WERI-Rb-1 (cell line): Measurements from ENCODE around the gene NACC2.

ENCODE experiments used
- DNase-seq: peaks from one replicate; pipeline ENCODE4 v3.0.0-alpha.2; 2020
- H3K27ac ChIP-seq: fragments of 250-450 bp; sonication (Bioruptor Pico); 2 replicates; pipeline ENCODE4 v1.5.1; 2020; ENCODE audit warnings: mild to moderate bottlenecking, moderate library complexity
- H3K27me3 ChIP-seq: fragments of 250-450 bp; sonication (Bioruptor Pico); 2 replicates; pipeline ENCODE4 v1.5.1; 2021; ENCODE audit warnings: mild to moderate bottlenecking, low read depth, moderate library complexity; ENCODE audit not compliant: insufficient read depth, severe bottlenecking
- H3K36me3 ChIP-seq: fragments of 250-450 bp; sonication (Bioruptor Pico); 2 replicates; pipeline ENCODE4 v1.5.1; 2020; ENCODE audit warnings: mild to moderate bottlenecking, moderate library complexity
- H3K4me3 ChIP-seq: 2 replicates; pipeline ENCODE4 v1.5.1; 2011; ENCODE audit warnings: low read depth, mild to moderate bottlenecking, control low read depth, low read length
- H3K9me3 ChIP-seq: fragments of 250-450 bp; sonication (Bioruptor Pico); 2 replicates; pipeline ENCODE4 v1.5.1; 2021; ENCODE audit warnings: mild to moderate bottlenecking, moderate library complexity; ENCODE audit not compliant: severe bottlenecking
- TF ChIP-seq, protein P1 (sequence below): IDR thresholded peaks from 2 replicates; pipeline ENCODE4 v1.5.1; 2011; ENCODE audit warnings: low read depth, mild to moderate bottlenecking, control low read depth, inconsistent platforms, low read length

The NACC2 gene

DNA sequence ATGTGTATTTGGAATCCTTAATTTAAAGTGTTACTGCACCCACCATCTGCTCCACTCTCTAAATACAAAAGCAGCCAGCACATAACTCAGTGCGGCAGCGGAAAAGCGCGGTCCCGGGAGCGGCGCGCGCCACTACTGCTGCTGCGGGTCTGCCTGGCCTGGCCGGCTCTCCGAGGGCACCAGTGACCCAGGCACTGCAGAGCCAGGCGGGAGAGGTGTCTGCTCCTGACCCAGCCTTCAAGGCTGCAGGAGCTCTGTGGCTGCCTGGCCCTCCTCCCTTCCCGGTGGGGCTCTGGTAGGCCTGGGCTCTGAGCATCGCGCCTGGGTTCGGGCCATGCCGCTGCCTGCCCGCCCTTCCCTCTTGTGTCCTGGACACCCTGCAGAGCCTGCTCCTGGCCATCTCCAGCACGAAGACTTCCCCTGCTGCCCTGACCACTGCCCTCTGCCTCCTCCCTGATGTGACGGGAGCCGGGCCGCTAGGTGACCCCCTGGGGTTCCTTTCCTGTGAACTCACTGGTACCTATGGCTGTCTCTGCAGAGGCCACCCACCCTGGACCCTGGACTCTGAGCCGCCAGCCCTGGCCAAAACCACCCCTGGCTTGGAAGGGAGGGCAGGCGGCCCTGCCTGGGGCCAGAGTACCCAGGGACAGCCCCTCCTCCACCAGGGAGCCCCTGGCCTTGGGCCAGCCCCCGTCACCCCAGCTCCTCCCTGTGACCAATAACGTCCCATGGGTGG, 101.2 kb downstream of the NACC2 start:
- no peaks in the 10 kb centered on the region for H3K36me3 ChIP-seq
- no peaks in the 10 kb centered on the region for H3K9me3 ChIP-seq
- no peaks in the 10 kb centered on the region for H3K27me3 ChIP-seq
- peak overlapping the region; percentile 54; the same call in 1 of the 2 replicates for H3K4me3 ChIP-seq
- TF ChIP-seq, protein P1, sequence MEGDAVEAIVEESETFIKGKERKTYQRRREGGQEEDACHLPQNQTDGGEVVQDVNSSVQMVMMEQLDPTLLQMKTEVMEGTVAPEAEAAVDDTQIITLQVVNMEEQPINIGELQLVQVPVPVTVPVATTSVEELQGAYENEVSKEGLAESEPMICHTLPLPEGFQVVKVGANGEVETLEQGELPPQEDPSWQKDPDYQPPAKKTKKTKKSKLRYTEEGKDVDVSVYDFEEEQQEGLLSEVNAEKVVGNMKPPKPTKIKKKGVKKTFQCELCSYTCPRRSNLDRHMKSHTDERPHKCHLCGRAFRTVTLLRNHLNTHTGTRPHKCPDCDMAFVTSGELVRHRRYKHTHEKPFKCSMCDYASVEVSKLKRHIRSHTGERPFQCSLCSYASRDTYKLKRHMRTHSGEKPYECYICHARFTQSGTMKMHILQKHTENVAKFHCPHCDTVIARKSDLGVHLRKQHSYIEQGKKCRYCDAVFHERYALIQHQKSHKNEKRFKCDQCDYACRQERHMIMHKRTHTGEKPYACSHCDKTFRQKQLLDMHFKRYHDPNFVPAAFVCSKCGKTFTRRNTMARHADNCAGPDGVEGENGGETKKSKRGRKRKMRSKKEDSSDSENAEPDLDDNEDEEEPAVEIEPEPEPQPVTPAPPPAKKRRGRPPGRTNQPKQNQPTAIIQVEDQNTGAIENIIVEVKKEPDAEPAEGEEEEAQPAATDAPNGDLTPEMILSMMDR, result no peak
- DNase-seq, result no peak
- H3K27ac ChIP-seq, result peak overlapping the region; percentile 98

DNA sequence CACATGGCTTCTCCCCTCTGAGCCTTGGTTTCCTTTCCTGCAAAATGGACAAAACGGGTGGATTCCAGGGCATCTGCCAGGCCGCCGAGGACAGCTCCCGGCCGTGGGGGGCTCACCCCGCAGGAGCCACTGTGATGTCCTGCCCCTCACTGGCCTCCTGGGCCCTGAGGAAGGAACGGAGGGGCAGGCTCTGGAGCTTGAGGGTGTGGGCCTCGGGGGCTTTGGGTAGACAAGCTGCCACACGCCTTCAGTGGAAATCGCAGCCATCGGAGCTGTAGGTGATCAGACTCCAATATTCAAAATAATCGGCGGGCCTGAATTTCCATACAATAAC, 101.7 kb downstream of the NACC2 start:
- H3K27ac ChIP-seq, result peak overlapping the region; percentile 98
- no peak for DNase-seq

GRCh38 chr9:135992486-135993408, 102.3 kb downstream of the NACC2 start:
- H3K27ac ChIP-seq, result peak overlapping the region; percentile 98
- H3K4me3 ChIP-seq, result peak overlapping the region; percentile 54

More for the DNA sequence above, 101.7 kb downstream of the NACC2 start:
- Histone ChIP-seq H3K27me3 (no peaks in the 10 kb centered on the region), H3K36me3 (no peaks in the 10 kb centered on the region), H3K9me3 (no peaks in the 10 kb centered on the region), H3K4me3 (peak overlapping the region; percentile 54)
- TF ChIP-seq, protein P1, result no peak

GRCh38 chr9:135991771-135992170, 103.3 kb downstream of the NACC2 start:
- TF ChIP-seq, protein P1, result no peak
- Histone ChIP-seq H3K27ac (peak overlapping the region; percentile 98), H3K27me3 (no peaks in the 10 kb centered on the region), H3K9me3 (no peaks in the 10 kb centered on the region), H3K4me3 (no peak overlapping the region), H3K36me3 (no peaks in the 10 kb centered on the region)
- DNase-seq, result no peak

More at GRCh38 chr9:135992486-135993408, 102.3 kb downstream of the NACC2 start:
- Histone ChIP-seq H3K36me3 (no peaks in the 10 kb centered on the region), H3K27me3 (no peaks in the 10 kb centered on the region), H3K9me3 (no peaks in the 10 kb centered on the region)
- DNase-seq, result peak; percentile 93
- TF ChIP-seq, protein P1, result no peak

- Histone ChIP-seq H3K27me3 (no peaks in the 10 kb centered on the region), H3K9me3 (no peaks in the 10 kb centered on the region), H3K36me3 (no peaks in the 10 kb centered on the region), H3K27ac (peak overlapping the region; percentile 98), H3K4me3 (no peak overlapping the region)
- TF ChIP-seq, protein P1, result no peak
- DNase-seq, result peak; percentile 82
These were observed 104.3 kb downstream of the NACC2 start for GRCh38 chr9:135990468-135991429.
